ENCODE measurements around the gene CFAP99. TPM values are rescaled to one million over a fixed set of nuclear protein-coding genes. Genes with fewer than 3 reads are reported as not detected.

Gene CFAP99
- total and polyA plus RNA-seq, 9 of the 15 experiments (the other 6 are each of a cell fraction or from before 2014, with no cell fraction given), result 0.07 to 0.18 (median 0.09) TPM; not detected in 6

DNA sequence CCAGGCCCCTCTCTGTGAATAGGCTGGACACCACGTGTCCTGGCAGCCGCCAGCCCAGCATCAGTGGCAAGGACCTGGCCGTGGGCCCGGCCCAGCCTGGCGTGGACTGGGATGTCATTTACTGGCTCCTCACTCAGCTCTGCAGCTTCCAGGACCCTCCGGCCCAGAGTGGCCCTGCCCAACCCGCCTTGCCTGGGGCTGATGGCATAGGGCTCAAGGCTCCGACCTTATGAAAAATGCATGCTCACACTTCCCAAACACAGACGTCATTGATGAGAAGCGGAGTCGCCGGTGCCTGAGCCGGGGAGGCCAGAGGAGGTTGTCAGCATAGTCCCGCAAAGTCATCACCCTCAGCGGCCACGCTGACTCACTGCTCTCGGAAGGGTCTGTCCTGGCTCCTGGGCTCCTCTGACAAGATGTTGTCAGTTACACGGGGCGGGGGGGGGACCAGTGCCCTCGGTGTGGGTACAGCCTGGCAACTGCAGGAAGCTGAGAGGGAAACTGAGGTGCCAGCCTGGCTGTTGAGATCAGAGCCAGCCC is 14.3 kb downstream of the CFAP99 start (continued):
- TF ChIP-seq, protein P1, sequence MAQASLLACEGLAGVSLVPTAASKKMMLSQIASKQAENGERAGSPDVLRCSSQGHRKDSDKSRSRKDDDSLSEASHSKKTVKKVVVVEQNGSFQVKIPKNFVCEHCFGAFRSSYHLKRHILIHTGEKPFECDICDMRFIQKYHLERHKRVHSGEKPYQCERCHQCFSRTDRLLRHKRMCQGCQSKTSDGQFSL (CRISPR knock-in tag; IDR thresholded peaks at IDR 0.05), result peak; percentile 67; the same call in 1 of the 2 replicates
- TF ChIP-seq, protein P1 (tag; IDR thresholded peaks at IDR 0.05), result no peak
- peak; percentile 90 for TF ChIP-seq ATF7 (IDR thresholded peaks at IDR 0.05)
- no peak for TF ChIP-seq SP2 (IDR thresholded peaks at IDR 0.05; ENCODE audit: extremely low read depth, low read depth, low read length, poor library complexity, severe bottlenecking)
- no peak for TF ChIP-seq ZNF12 (CRISPR knock-in tag; IDR thresholded peaks at IDR 0.05)
- TF ChIP-seq SMARCC2 (IDR thresholded peaks at IDR 0.05; ENCODE audit: low read depth), result no peak
- TF ChIP-seq LCOR (CRISPR knock-in tag; IDR thresholded peaks at IDR 0.05), result no peak
- TF ChIP-seq, protein P2, sequence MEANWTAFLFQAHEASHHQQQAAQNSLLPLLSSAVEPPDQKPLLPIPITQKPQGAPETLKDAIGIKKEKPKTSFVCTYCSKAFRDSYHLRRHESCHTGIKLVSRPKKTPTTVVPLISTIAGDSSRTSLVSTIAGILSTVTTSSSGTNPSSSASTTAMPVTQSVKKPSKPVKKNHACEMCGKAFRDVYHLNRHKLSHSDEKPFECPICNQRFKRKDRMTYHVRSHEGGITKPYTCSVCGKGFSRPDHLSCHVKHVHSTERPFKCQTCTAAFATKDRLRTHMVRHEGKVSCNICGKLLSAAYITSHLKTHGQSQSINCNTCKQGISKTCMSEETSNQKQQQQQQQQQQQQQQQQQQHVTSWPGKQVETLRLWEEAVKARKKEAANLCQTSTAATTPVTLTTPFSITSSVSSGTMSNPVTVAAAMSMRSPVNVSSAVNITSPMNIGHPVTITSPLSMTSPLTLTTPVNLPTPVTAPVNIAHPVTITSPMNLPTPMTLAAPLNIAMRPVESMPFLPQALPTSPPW (CRISPR knock-in tag; IDR thresholded peaks at IDR 0.05), result peak; percentile 95
- peak; percentile 70 for TF ChIP-seq HDAC2 (IDR thresholded peaks at IDR 0.05)
- TF ChIP-seq, protein P3, sequence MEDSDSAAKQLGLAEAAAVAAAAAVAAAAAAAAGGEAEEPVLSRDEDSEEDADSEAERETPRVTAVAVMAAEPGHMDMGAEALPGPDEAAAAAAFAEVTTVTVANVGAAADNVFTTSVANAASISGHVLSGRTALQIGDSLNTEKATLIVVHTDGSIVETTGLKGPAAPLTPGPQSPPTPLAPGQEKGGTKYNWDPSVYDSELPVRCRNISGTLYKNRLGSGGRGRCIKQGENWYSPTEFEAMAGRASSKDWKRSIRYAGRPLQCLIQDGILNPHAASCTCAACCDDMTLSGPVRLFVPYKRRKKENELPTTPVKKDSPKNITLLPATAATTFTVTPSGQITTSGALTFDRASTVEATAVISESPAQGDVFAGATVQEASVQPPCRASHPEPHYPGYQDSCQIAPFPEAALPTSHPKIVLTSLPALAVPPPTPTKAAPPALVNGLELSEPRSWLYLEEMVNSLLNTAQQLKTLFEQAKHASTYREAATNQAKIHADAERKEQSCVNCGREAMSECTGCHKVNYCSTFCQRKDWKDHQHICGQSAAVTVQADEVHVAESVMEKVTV (CRISPR knock-in tag; IDR thresholded peaks at IDR 0.05), result no peak
- peak; percentile 52; the same call in 1 of the 2 replicates for TF ChIP-seq CREB1 (IDR thresholded peaks at IDR 0.05)
- TF ChIP-seq CREB1 (CRISPR knock-in tag; IDR thresholded peaks at IDR 0.05), result no peak
- TF ChIP-seq NR2C2 (CRISPR knock-in tag; IDR thresholded peaks at IDR 0.05), result no peak
- TF ChIP-seq NR2C2 (tag; IDR thresholded peaks at IDR 0.05), result peak; percentile 42; the same call in 1 of the 2 replicates
- peak; percentile 75 for TF ChIP-seq FOSL1 (tag; conservative IDR thresholded peaks at IDR 0.05)
- TF ChIP-seq ZC3H8 (IDR thresholded peaks at IDR 0.05), result no peak
- TF ChIP-seq SMARCE1 (IDR thresholded peaks at IDR 0.05), result peak; percentile 78
- no peak for TF ChIP-seq ZNF232 (CRISPR knock-in tag; IDR thresholded peaks at IDR 0.05)
- TF ChIP-seq, protein P4, sequence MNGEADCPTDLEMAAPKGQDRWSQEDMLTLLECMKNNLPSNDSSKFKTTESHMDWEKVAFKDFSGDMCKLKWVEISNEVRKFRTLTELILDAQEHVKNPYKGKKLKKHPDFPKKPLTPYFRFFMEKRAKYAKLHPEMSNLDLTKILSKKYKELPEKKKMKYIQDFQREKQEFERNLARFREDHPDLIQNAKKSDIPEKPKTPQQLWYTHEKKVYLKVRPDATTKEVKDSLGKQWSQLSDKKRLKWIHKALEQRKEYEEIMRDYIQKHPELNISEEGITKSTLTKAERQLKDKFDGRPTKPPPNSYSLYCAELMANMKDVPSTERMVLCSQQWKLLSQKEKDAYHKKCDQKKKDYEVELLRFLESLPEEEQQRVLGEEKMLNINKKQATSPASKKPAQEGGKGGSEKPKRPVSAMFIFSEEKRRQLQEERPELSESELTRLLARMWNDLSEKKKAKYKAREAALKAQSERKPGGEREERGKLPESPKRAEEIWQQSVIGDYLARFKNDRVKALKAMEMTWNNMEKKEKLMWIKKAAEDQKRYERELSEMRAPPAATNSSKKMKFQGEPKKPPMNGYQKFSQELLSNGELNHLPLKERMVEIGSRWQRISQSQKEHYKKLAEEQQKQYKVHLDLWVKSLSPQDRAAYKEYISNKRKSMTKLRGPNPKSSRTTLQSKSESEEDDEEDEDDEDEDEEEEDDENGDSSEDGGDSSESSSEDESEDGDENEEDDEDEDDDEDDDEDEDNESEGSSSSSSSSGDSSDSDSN (IDR thresholded peaks at IDR 0.05; ENCODE audit: borderline replicate concordance in 1 of 2, low read depth in 2 of 2, low read length in 2 of 2), result peak; percentile 97 to 100; a peak in 3 of 4 replicates
- TF ChIP-seq, protein P5, sequence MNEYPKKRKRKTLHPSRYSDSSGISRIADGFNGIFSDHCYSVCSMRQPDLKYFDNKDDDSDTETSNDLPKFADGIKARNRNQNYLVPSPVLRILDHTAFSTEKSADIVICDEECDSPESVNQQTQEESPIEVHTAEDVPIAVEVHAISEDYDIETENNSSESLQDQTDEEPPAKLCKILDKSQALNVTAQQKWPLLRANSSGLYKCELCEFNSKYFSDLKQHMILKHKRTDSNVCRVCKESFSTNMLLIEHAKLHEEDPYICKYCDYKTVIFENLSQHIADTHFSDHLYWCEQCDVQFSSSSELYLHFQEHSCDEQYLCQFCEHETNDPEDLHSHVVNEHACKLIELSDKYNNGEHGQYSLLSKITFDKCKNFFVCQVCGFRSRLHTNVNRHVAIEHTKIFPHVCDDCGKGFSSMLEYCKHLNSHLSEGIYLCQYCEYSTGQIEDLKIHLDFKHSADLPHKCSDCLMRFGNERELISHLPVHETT (CRISPR knock-in tag; conservative IDR thresholded peaks at IDR 0.05 in 1 of 2, IDR thresholded peaks at IDR 0.05 in 1 of 2), result peak in 1 of 2 experiments; percentile 54; a peak in 1 of 4 replicates
- 0 out of 2 replicates have a peak, but pooled peaks have one; percentile 7 for TF ChIP-seq TAL1 (IDR thresholded peaks at IDR 0.05)

Measured in K562 (cell line).